ENCODE data around the gene HLA-DMA.
"Not testable (repeated sequence)": the region's sequence is repeated elsewhere in the genome, so short reads cannot be mapped to it uniquely, and the experiment has no call there.

HLA-DMA gene

DNA sequence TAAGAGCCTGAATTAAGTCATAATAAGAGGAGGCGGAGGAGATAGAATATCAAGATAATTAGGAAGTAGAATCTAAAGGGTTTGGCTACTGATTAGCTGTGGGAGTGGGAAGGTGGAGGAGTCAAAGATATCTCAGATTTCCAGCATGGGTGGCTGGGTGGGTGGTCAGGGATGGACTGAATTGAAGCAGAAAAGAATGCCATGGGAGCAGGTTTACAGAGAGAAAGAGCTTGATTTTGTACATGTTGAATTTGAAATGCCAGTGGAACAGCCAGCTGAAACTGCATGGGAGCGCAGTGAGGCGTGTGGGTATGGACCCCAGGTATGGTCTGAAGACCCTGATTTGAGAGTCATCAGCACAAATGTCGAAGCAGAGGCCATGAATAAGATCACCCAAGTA is 1.4 kb upstream of the HLA-DMA start:
- DNase-seq, result no peak

- DNase-seq, result no peak
These were observed 878 bp upstream of the HLA-DMA start for GRCh38 chr6:32953775-32954174.

DNA sequence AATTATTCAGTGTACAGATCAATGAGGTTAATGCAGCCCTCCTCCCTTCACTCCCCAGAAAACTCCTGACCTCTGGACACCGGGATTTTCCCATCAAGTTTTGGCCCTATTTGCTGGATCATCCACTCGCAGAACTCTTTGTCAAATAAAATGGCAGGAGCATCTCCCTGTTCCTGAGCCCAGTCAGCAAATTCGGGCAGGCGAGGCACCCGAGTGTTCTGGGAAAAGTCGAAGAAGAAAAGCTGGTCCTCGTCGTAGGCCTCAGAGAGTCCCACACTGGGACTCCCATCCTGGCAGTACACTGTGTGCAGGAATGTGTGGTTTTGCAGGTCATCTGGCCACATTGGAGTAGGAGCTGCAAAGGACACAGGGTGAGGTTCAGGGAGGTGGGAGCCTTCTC is 2.4 kb downstream of the HLA-DMA start:
- DNase-seq, result no peak

DNA sequence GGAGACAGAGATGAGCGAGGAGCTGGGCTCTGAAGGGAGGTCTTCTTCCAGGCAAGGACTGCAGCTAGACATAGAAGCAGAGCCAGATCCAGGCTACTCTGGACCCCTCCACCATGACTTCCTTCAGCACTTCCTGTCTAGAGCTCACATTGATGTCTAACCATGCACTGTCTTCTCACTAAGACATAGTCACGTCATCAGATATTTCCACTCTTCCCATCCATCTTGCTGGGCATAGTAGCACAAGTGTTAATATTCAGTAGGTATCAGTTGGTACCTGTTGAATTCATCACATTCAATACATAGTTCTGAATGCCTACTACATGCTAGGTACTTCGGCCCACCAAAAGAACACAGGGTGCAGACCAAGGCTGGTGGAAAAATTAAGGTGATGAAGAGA is 2.9 kb downstream of the HLA-DMA start:
- DNase-seq, result no peak

DNA sequence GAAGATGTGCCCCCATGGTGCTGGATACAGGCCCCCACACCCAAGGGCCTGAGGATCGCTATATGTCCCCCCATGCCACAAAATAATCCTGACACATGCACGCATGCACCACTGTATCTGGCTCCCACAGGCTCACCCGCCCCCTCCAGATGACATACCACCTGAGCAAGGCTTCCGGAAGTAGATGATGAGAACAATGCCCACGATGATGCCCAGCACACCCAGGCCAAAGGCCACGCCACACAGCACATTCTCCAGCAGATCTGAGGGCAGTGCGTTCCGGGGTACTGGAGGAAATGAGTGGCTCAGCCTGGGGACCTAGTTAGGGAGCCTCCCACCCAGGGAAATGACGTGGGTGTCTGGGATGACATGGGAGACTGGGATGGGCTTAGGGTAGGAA is 3.8 kb downstream of the HLA-DMA start:
- DNase-seq, result no peak

DNA sequence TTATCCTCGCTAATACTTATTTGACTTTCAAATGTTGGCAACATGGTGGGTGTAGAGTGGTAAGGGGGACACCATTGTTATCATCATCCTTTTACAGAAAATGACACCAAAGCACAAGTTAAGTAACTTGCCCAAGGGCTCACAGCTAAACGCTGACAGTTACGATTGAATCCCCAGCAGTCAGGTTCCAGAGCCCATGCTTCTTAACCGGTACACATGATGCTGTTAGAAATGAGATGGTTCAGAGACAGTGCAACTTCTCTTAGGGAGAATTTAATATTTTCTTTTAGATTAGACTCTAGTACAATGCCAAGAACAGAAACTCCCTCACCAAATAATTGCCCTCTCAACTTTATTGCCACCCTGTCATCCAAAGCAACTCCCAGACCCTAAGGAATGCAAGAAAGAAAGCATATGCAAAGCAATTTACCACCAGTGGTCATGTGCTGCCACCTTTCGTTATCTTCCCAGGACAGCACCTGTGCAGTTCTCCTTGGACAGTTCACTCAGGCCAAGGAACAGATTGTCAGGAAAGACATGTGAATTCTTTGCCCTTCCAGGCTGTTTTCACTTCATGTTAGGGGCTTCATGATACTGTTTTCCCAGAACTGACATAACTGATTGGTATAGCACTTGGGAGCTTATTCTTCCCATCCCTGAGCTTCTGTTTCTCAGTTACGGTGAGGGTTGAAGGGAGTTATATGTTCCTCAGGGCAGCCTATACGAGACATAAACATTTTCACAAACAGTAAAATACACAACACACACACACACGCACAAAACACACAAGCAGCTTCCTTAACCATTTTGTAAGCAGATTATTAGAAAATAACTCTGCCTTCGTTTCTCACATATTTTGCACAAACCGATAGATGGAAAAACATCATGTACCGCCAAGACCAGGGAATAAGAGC is 5.1 kb downstream of the HLA-DMA start:
- DNase-seq, result peak; percentile 46

GRCh38 chr6:32946893-32947292 is 6.0 kb downstream of the HLA-DMA start:
- DNase-seq, result no peak

DNA sequence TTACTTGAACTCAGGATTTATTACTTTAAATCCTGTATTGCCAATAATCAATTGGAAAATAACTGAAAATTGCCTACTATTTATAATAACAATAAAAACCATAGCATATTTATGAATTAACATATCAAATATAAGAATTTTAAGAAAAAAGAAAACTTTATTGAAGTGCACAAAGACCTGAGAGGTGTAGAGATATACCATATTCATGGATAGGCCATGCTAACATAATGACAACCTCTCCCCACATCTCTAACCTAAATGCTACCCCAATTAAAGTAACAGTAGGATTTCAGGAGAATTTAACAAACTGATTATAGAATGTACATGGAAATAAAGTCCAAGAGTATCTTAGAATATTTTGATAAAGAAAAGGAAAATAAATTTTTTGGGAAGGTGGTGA is 6.9 kb downstream of the HLA-DMA start:
- no peak for DNase-seq

DNA sequence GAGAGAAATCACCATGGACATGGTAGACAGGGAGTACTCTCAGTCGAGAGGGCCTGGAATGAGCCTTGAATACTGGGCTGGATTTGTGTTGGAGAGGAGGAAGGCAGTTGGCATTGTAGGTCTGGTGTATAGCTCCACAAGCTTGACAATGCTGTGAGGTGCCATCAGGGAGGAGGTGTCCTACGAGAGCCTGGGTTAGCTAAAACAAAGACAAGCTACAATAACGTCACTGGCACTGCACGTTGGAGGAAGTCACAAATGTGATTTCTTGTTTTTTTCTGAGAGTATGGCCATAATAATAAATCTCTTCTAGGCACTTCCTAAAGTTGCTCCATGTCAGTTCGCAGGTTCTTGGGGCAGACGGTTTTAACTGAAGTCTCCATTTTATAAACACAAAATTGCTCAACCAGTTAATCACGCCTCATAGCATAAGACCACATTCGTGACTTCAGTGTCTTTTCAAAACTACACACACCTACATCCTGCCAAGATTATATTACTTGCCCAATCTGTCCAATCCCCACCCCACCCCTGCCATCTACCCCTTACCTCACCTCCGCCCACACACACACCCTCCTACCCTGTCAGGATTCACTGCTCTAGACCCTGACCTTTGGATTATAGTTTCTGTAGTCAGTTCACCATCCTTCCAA is 7.7 kb downstream of the HLA-DMA start:
- peak; percentile 27 for DNase-seq

- peak; percentile 35 for DNase-seq
These were observed 8.8 kb downstream of the HLA-DMA start for GRCh38 chr6:32943864-32944649.

- not testable (repeated sequence) for DNase-seq
These were observed 10.3 kb downstream of the HLA-DMA start for GRCh38 chr6:32942555-32943123.

DNA sequence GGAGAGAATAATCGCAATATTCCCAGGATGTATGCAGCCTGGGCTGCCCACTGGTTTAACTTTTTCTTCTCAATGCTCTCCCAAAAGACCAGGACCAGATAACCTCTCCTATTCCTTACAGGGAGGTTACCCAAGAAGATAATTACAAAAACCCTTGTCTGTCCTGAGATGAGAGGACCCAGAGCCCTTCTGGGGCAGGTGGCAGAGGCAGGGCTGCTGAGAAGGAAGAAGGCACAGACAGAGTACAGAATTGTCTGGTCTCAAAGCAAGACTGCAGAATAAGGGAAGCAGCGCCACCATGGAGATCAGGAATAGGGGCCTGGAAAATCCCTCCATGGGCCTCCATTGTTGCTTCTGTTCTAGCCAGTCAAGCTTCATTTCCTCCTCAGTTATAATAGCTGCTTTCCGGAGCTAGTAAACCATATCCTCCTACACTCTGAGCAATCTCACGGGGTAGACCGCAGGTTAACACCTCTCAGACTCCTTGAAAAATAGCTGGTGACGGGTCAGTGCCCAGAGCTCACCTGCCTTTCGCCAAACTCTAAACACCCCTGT is 11.6 kb downstream of the HLA-DMA start:
- peak; percentile 57 for DNase-seq

DNA sequence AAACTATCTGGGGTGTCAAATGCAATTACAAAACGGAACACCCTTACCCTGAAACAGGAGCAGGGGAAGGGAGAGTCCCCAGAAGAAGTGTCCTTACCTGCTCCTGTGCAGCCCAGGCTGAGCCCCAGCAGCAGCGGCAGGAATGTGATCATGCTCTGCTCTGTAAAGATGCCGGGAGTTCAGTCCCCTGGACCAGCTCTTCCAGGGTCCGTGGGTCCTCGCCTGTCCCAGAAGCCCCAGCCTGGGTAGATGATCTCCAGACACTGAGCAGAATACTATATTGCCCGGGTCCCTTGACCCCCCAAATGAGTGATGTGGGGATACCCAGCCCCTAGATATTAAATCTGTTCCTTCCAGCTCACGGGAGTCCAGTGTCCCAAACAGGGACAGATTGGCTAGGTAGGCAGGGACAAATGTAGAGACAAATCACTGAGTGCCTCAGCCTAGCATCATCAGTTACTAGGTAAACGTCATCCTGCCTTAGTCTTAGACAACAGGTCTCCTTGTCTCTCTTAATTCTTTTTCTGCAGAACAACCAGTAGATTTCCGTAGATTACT is 12.2 kb downstream of the HLA-DMA start, which contains the start of gene HLA-DMB:
TSS of gene HLA-DMB (minus strand) at position 373 of the 558 bp plus-strand sequence. CDS start at position 152, 221 bp downstream.
- DNase-seq, result peak; percentile 37

GRCh38 chr6:32938494-32938893 is 14.4 kb downstream of the HLA-DMA start:
- DNase-seq, result no peak

DNA sequence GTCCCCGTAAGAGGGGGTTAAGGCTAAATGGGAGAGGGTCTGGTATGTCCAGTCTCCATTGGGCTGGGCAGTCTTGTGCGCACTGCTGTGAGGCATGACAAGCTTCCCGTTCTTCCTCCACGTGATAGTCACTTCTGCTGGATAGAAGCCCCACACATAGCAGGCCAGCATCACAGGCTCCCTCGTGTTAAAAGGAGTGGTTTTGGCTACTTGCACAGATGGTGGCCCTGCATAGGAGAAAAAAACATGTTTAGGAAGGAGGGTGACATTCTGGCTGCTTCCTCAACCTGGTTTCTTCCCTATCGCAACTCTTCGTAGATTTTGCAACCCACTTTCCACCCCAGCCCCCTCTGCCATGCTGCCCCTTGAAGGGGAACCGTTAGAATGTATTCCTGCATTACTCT is 15.7 kb downstream of the HLA-DMA start:
- DNase-seq, result no peak

DNA sequence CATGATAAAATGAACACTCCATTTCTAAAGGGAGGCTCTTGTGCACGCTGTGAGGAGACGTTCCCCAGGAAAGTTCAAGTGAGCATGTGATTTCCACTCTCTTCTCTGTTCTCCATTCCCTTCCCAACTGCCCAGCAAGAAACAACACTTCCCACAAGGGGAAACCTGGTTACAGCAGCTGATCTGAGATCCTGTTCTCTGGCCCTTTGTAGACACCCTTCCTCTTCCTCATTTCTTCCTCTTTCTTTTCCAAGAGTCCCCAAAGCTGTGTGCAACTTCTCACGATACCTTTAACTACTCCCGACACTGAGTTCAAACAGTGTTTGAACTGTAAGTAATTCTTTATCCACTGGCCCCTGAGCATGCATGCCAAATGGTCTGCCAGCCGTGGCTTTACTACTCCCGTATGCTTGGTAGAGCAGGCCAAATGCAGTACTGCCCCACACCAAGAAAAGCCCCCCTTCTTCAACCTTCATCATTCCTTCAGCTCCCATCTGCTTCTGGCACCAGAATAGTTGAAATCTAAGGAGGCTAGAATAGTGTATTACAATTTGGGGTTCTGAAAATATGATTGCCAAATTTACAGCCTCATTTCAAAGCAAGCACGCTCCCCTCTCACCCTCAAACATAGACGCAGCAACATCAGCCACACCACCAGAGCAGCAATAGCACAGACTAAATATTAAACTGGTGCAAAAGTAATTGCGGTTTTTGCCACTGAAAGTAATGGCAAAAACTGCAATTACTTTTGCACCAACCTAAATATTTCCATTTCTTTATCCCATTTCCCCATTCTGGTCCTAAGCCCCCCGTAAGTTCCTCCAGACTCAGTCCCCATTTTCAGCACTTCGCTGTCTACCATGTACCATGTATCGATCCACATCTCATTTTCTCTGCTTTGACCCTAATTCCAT is 16.4 kb downstream of the HLA-DMA start:
- DNase-seq, result no peak

- no peak for DNase-seq
These were observed 17.2 kb downstream of the HLA-DMA start for GRCh38 chr6:32935551-32936238.

DNA sequence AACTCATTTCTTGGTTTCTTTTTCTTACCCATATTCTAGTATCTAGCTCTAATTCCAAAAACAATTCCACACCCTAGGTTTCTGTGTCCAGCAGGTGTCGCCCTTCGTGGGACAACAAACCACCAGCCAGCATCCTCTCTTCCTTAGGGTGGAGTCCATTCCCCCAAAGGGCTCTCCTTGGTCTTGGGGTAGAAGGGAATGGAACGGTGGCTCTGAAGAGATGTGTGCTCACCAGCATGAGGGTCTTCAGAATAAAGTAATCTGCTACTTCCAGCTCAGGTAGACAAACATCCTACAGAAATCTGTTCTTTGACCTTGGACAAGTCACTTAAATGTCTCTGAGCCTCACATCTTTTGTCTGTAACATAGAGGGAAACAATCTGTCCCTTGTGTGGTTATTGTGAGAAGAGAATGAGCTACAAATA is 19.2 kb downstream of the HLA-DMA start:
- peak; percentile 79 for DNase-seq

GRCh38 chr6:32932132-32932868 is 20.6 kb downstream of the HLA-DMA start:
- DNase-seq, result no peak

DNA sequence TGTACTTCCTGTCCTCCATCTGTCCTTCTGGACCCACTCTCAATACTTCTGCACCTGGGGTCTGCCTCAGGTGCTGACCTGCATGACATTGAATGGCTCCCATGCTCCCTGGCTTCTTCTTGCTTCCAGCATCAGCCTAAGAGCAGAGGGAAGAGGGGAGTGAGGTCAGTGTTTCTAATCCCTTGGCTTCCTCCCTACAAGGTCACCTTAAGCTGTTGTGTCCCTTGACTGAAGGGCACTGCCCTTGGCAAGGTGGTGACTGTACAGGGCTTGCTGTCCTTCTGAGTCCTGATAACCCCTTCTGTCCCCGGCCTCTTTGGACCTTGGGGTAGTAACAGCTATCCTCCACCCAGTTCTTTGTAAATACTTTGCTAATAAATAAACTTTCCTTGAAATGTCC is 21.7 kb downstream of the HLA-DMA start:
- no peak for DNase-seq

All from activated gamma-delta T cell treated with Interleukin-2 at 50 U/mL for 16 hours (primary cell).